ENCODE measurements around the gene MS4A4E.
"Not testable (repeated sequence)": the region's sequence is repeated elsewhere in the genome, so short reads cannot be mapped to it uniquely, and the experiment has no call there.

The MS4A4E gene

GRCh38 chr11:60242740-60243239 is at the start of gene MS4A4E:
Gene MS4A4E (minus strand): TSS chr11:60243137. CDS start chr11:60230055, 13,082 bp downstream.
- H3K36me3 ChIP-seq (ENCODE audit: control insufficient read depth in 1 of 2, insufficient read depth in 2 of 2, low read length in 2 of 2), result no peaks in the 10 kb centered on the region
- H3K4me1 ChIP-seq (ENCODE audit: control insufficient read depth in 1 of 2, insufficient read depth in 2 of 2, low read length in 2 of 2), result no peaks in the 10 kb centered on the region
- no peaks in the 10 kb centered on the region for H3K9me3 ChIP-seq (ENCODE audit: control insufficient read depth in 1 of 2, low read length in 2 of 2)
- no peaks in the 10 kb centered on the region for H3K27me3 ChIP-seq (ENCODE audit: low read depth, low read length)
- H3K27ac ChIP-seq (ENCODE audit: low read length), result peak within 1 kb of the TSS; percentile 31
- no peak within 1 kb of the TSS for H3K4me3 ChIP-seq (ENCODE audit: low read depth in 1 of 2, low read length in 2 of 2)

GRCh38 chr11:60292145-60292544 is 49.2 kb upstream of the MS4A4E start:
- Histone ChIP-seq H3K36me3 (ENCODE audit: control insufficient read depth in 1 of 2, insufficient read depth in 2 of 2, low read length in 2 of 2) (no peaks in the 10 kb centered on the region), H3K9me3 (ENCODE audit: control insufficient read depth in 1 of 2, low read length in 2 of 2) (peaks cover 0 to 6% of the 10 kb centered on the region in 2 donors), H3K27ac (ENCODE audit: low read length) (no peak overlapping the region), H3K4me1 (ENCODE audit: control insufficient read depth in 1 of 2, insufficient read depth in 2 of 2, low read length in 2 of 2) (no peaks in the 10 kb centered on the region), H3K27me3 (ENCODE audit: low read depth, low read length) (no peaks in the 10 kb centered on the region), H3K4me3 (ENCODE audit: low read depth in 1 of 2, low read length in 2 of 2) (no peak overlapping the region)

- peaks cover 0 to 6% of the 10 kb centered on the region in 2 donors for H3K9me3 ChIP-seq (ENCODE audit: control insufficient read depth in 1 of 2, low read length in 2 of 2)
- H3K4me1 ChIP-seq (ENCODE audit: control insufficient read depth in 1 of 2, insufficient read depth in 2 of 2, low read length in 2 of 2), result no peaks in the 10 kb centered on the region
- no peaks in the 10 kb centered on the region for H3K27me3 ChIP-seq (ENCODE audit: low read depth, low read length)
- no peak overlapping the region for H3K4me3 ChIP-seq (ENCODE audit: low read depth in 1 of 2, low read length in 2 of 2)
- no peaks in the 10 kb centered on the region for H3K36me3 ChIP-seq (ENCODE audit: control insufficient read depth in 1 of 2, insufficient read depth in 2 of 2, low read length in 2 of 2)
- H3K27ac ChIP-seq (ENCODE audit: low read length), result no peak overlapping the region
Measured at GRCh38 chr11:60288531-60288930, 45.6 kb upstream of the MS4A4E start.

- not testable (repeated sequence) for H3K9me3 ChIP-seq (ENCODE audit: control insufficient read depth in 1 of 2, low read length in 2 of 2); H3K4me3 ChIP-seq (ENCODE audit: low read depth in 1 of 2, low read length in 2 of 2); H3K4me1 ChIP-seq (ENCODE audit: control insufficient read depth in 1 of 2, insufficient read depth in 2 of 2, low read length in 2 of 2); H3K27ac ChIP-seq (ENCODE audit: low read length); H3K36me3 ChIP-seq (ENCODE audit: control insufficient read depth in 1 of 2, insufficient read depth in 2 of 2, low read length in 2 of 2); H3K27me3 ChIP-seq (ENCODE audit: low read depth, low read length)
Measured at GRCh38 chr11:60285411-60286126, 42.6 kb upstream of the MS4A4E start.

- H3K27ac ChIP-seq (ENCODE audit: low read length), result peak overlapping the region; percentile 77
- no peaks in the 10 kb centered on the region for H3K4me1 ChIP-seq (ENCODE audit: control insufficient read depth in 1 of 2, insufficient read depth in 2 of 2, low read length in 2 of 2)
- no peaks in the 10 kb centered on the region for H3K36me3 ChIP-seq (ENCODE audit: control insufficient read depth in 1 of 2, insufficient read depth in 2 of 2, low read length in 2 of 2)
- H3K4me3 ChIP-seq (ENCODE audit: low read depth in 1 of 2, low read length in 2 of 2), result no peak overlapping the region
- no peaks in the 10 kb centered on the region for H3K9me3 ChIP-seq (ENCODE audit: control insufficient read depth in 1 of 2, low read length in 2 of 2)
- no peaks in the 10 kb centered on the region for H3K27me3 ChIP-seq (ENCODE audit: low read depth, low read length)
Measured at GRCh38 chr11:60282286-60282685, 39.3 kb upstream of the MS4A4E start.

GRCh38 chr11:60281485-60281884 is 38.5 kb upstream of the MS4A4E start:
- H3K27me3 ChIP-seq (ENCODE audit: low read depth, low read length), result no peaks in the 10 kb centered on the region
- H3K4me1 ChIP-seq (ENCODE audit: control insufficient read depth in 1 of 2, insufficient read depth in 2 of 2, low read length in 2 of 2), result no peaks in the 10 kb centered on the region
- no peaks in the 10 kb centered on the region for H3K9me3 ChIP-seq (ENCODE audit: control insufficient read depth in 1 of 2, low read length in 2 of 2)
- no peaks in the 10 kb centered on the region for H3K36me3 ChIP-seq (ENCODE audit: control insufficient read depth in 1 of 2, insufficient read depth in 2 of 2, low read length in 2 of 2)
- peak overlapping the region in 1 of 2 donors; percentile 27 for H3K4me3 ChIP-seq (ENCODE audit: low read depth in 1 of 2, low read length in 2 of 2)
- peak overlapping the region; percentile 77 for H3K27ac ChIP-seq (ENCODE audit: low read length)

GRCh38 chr11:60280412-60280811 is 37.5 kb upstream of the MS4A4E start, which contains the start of gene MS4A4A:
Gene MS4A4A (plus strand): TSS chr11:60280666. CDS start chr11:60280676, 10 bp downstream.
- Histone ChIP-seq H3K4me1 (ENCODE audit: control insufficient read depth in 1 of 2, insufficient read depth in 2 of 2, low read length in 2 of 2) (no peaks in the 10 kb centered on the region), H3K4me3 (ENCODE audit: low read depth in 1 of 2, low read length in 2 of 2) (peak within 1 kb of the TSS in 1 of 2 donors; percentile 37)

GRCh38 chr11:60274416-60274815 is 31.5 kb upstream of the MS4A4E start:
- Histone ChIP-seq H3K36me3 (ENCODE audit: control insufficient read depth in 1 of 2, insufficient read depth in 2 of 2, low read length in 2 of 2) (no peaks in the 10 kb centered on the region), H3K27me3 (ENCODE audit: low read depth, low read length) (no peaks in the 10 kb centered on the region), H3K4me1 (ENCODE audit: control insufficient read depth in 1 of 2, insufficient read depth in 2 of 2, low read length in 2 of 2) (no peaks in the 10 kb centered on the region), H3K4me3 (ENCODE audit: low read depth in 1 of 2, low read length in 2 of 2) (no peak overlapping the region), H3K27ac (ENCODE audit: low read length) (no peak overlapping the region), H3K9me3 (ENCODE audit: control insufficient read depth in 1 of 2, low read length in 2 of 2) (peaks cover 0 to 5% of the 10 kb centered on the region in 2 donors)

More at GRCh38 chr11:60280412-60280811, 37.5 kb upstream of the MS4A4E start, which contains the start of gene MS4A4A:
- Histone ChIP-seq H3K36me3 (ENCODE audit: control insufficient read depth in 1 of 2, insufficient read depth in 2 of 2, low read length in 2 of 2) (no peaks in the 10 kb centered on the region), H3K27ac (ENCODE audit: low read length) (peak within 1 kb of the TSS; percentile 77), H3K9me3 (ENCODE audit: control insufficient read depth in 1 of 2, low read length in 2 of 2) (no peaks in the 10 kb centered on the region), H3K27me3 (ENCODE audit: low read depth, low read length) (no peaks in the 10 kb centered on the region)

- H3K9me3 ChIP-seq (ENCODE audit: control insufficient read depth in 1 of 2, low read length in 2 of 2), result peaks cover 0 to 5% of the 10 kb centered on the region in 2 donors
- H3K27ac ChIP-seq (ENCODE audit: low read length), result no peak overlapping the region
- no peak overlapping the region for H3K4me3 ChIP-seq (ENCODE audit: low read depth in 1 of 2, low read length in 2 of 2)
- H3K27me3 ChIP-seq (ENCODE audit: low read depth, low read length), result no peaks in the 10 kb centered on the region
- no peaks in the 10 kb centered on the region for H3K4me1 ChIP-seq (ENCODE audit: control insufficient read depth in 1 of 2, insufficient read depth in 2 of 2, low read length in 2 of 2)
- no peaks in the 10 kb centered on the region for H3K36me3 ChIP-seq (ENCODE audit: control insufficient read depth in 1 of 2, insufficient read depth in 2 of 2, low read length in 2 of 2)
Measured at GRCh38 chr11:60265373-60266214, 22.7 kb upstream of the MS4A4E start.

GRCh38 chr11:60264644-60265043 is 21.7 kb upstream of the MS4A4E start:
- no peak overlapping the region for H3K4me3 ChIP-seq (ENCODE audit: low read depth in 1 of 2, low read length in 2 of 2)
- no peaks in the 10 kb centered on the region for H3K27me3 ChIP-seq (ENCODE audit: low read depth, low read length)
- H3K9me3 ChIP-seq (ENCODE audit: control insufficient read depth in 1 of 2, low read length in 2 of 2), result peaks cover 0 to 2% of the 10 kb centered on the region in 2 donors
- H3K36me3 ChIP-seq (ENCODE audit: control insufficient read depth in 1 of 2, insufficient read depth in 2 of 2, low read length in 2 of 2), result no peaks in the 10 kb centered on the region
- H3K4me1 ChIP-seq (ENCODE audit: control insufficient read depth in 1 of 2, insufficient read depth in 2 of 2, low read length in 2 of 2), result no peaks in the 10 kb centered on the region
- no peak overlapping the region for H3K27ac ChIP-seq (ENCODE audit: low read length)

- H3K27me3 ChIP-seq (ENCODE audit: low read depth, low read length), result no peaks in the 10 kb centered on the region
- no peaks in the 10 kb centered on the region for H3K36me3 ChIP-seq (ENCODE audit: control insufficient read depth in 1 of 2, insufficient read depth in 2 of 2, low read length in 2 of 2)
- no peaks in the 10 kb centered on the region for H3K4me1 ChIP-seq (ENCODE audit: control insufficient read depth in 1 of 2, insufficient read depth in 2 of 2, low read length in 2 of 2)
- H3K4me3 ChIP-seq (ENCODE audit: low read depth in 1 of 2, low read length in 2 of 2), result no peak overlapping the region
- peaks cover 0 to 2% of the 10 kb centered on the region in 2 donors for H3K9me3 ChIP-seq (ENCODE audit: control insufficient read depth in 1 of 2, low read length in 2 of 2)
- no peak overlapping the region for H3K27ac ChIP-seq (ENCODE audit: low read length)
Measured at GRCh38 chr11:60263402-60263801, 20.5 kb upstream of the MS4A4E start.

All from muscle layer of duodenum (tissue), 2 donors.